Neural progenitor cell (in vitro differentiated cells): ENCODE measurements around the gene NPHP4. TPM values are rescaled to one million over a fixed set of nuclear protein-coding genes. Genes with fewer than 3 reads are reported as not detected.

Source experiments
- DNase-seq: peaks from one replicate; pipeline ENCODE4 v3.0.0-alpha.2; 2016; ENCODE audit warnings: low spot score
- H2AFZ ChIP-seq: fragments of 200-600 bp; sonication (generic); replicated peaks from 2 replicates; pipeline ENCODE4 v1.6.1; 2016; ENCODE audit warnings: antibody characterized with exemption
- H3F3A ChIP-seq: fragments of 200-600 bp; sonication (generic); 2 replicates; pipeline ENCODE4 v1.6.1; 2016; ENCODE audit warnings: antibody characterized with exemption, low read depth
- H3K27ac ChIP-seq: fragments of 200-600 bp; sonication (generic); 2 replicates; pipeline ENCODE4 v1.5.1; 2016; ENCODE audit warnings: mild to moderate bottlenecking
- H3K27me3 ChIP-seq: fragments of 200-600 bp; sonication (generic); 2 replicates; pipeline ENCODE4 v1.6.1; 2016; ENCODE audit warnings: mild to moderate bottlenecking, moderate library complexity
- H3K36me3 ChIP-seq: fragments of 200-600 bp; sonication (generic); 2 replicates; pipeline ENCODE4 v1.5.1; 2016
- H3K4me1 ChIP-seq: fragments of 200-600 bp; sonication (generic); 2 replicates; pipeline ENCODE4 v1.6.1; 2016; ENCODE audit warnings: mixed run types
- H3K4me2 ChIP-seq: fragments of 200-600 bp; sonication (generic); 2 replicates; pipeline ENCODE4 v1.6.1; 2016
- H3K4me3 ChIP-seq: fragments of 200-600 bp; sonication (generic); 2 replicates; pipeline ENCODE4 v1.5.1; 2016
- H3K79me2 ChIP-seq: fragments of 200-600 bp; sonication (generic); 2 replicates; pipeline ENCODE4 v1.6.1; 2016; ENCODE audit warnings: low read depth
- H3K9ac ChIP-seq: fragments of 200-600 bp; sonication (generic); 2 replicates; pipeline ENCODE4 v1.6.1; 2016
- H3K9me3 ChIP-seq: fragments of 200-600 bp; sonication (generic); 2 replicates; pipeline ENCODE4 v1.5.1; 2016; ENCODE audit warnings: low read depth
- H4K20me1 ChIP-seq: fragments of 200-600 bp; sonication (generic); 2 replicates; pipeline ENCODE4 v1.6.1; 2016; ENCODE audit warnings: low read depth
- H3K27ac Mint-ChIP-seq: 3 replicates; pipeline ENCODE4 v1.8.0; 2021; ENCODE audit warnings: mixed read lengths
- H3K27me3 Mint-ChIP-seq: 2 replicates; pipeline ENCODE4 v1.8.0; 2022; ENCODE audit warnings: low read depth, mild to moderate bottlenecking, inconsistent platforms, moderate library complexity, mixed read lengths; ENCODE audit not compliant: insufficient read depth
- H3K36me3 Mint-ChIP-seq: 3 replicates; pipeline ENCODE4 v1.8.0; 2021; ENCODE audit warnings: mixed read lengths
- H3K4me1 Mint-ChIP-seq: 3 replicates; pipeline ENCODE4 v1.8.0; 2021; ENCODE audit warnings: mixed read lengths
- H3K4me3 Mint-ChIP-seq: 3 replicates; pipeline ENCODE4 v1.8.0; 2021; ENCODE audit warnings: mild to moderate bottlenecking, moderate library complexity, mixed read lengths
- H3K9me3 Mint-ChIP-seq: 3 replicates; pipeline ENCODE4 v1.8.0; 2020; ENCODE audit warnings: mixed read lengths
- CTCF ChIP-seq: fragments of 200-600 bp; sonication (generic); IDR thresholded peaks from 2 replicates; pipeline ENCODE4 v1.5.1; 2017; ENCODE audit warnings: antibody characterized with exemption, mild to moderate bottlenecking
- EZH2 ChIP-seq: fragments of 200-600 bp; sonication (generic); IDR thresholded peaks from 2 replicates; pipeline ENCODE4 v1.6.1; 2017; ENCODE audit warnings: antibody characterized with exemption, mild to moderate bottlenecking, moderate library complexity
- EZH2phosphoT487 ChIP-seq: fragments of 200-600 bp; sonication (generic); IDR thresholded peaks from 2 replicates; pipeline ENCODE4 v1.6.1; 2017; ENCODE audit warnings: antibody characterized with exemption
- total RNA-seq: library from RNA; depleted of rRNA; stranded (reverse); fragments of >200 nt; gene quantifications from 2 replicates; pipeline ENCODE4 v1.2.3, GENCODE V29; 2015; ENCODE audit warnings: low replicate concordance

The NPHP4 gene
- total RNA-seq, 1 donor from 2014 or later = 8.9 TPM

- H3K4me3 ChIP-seq = no peak overlapping the region
- H3K4me2 ChIP-seq = no peak overlapping the region
- H3K4me3 Mint-ChIP-seq = no peak overlapping the region
- no peaks in the 10 kb centered on the region for H3K4me1 ChIP-seq
- no peaks in the 10 kb centered on the region for H3K79me2 ChIP-seq
- H3K36me3 Mint-ChIP-seq = peaks cover 21% of the 10 kb centered on the region
- H4K20me1 ChIP-seq = peaks cover 6% of the 10 kb centered on the region
- H3K36me3 ChIP-seq = no peaks in the 10 kb centered on the region
- no peak overlapping the region for H3K9ac ChIP-seq
- no peak overlapping the region for H2AFZ ChIP-seq
- peaks cover 3% of the 10 kb centered on the region for H3K9me3 Mint-ChIP-seq
- DNase-seq = no peak
- no peak overlapping the region for H3K27ac Mint-ChIP-seq
- H3K27me3 Mint-ChIP-seq = peaks cover 6% of the 10 kb centered on the region
- no peak overlapping the region for H3K27ac ChIP-seq
- H3K9me3 ChIP-seq = no peaks in the 10 kb centered on the region
- TF ChIP-seq EZH2 (no peak), CTCF (no peak), EZH2phosphoT487 (no peak)
- H3F3A ChIP-seq = no peaks in the 10 kb centered on the region
- no peaks in the 10 kb centered on the region for H3K27me3 ChIP-seq
- H3K4me1 Mint-ChIP-seq = peaks cover 6% of the 10 kb centered on the region
Measured at GRCh38 chr1:5974631-5975030, 17.6 kb downstream of the NPHP4 start.

DNA sequence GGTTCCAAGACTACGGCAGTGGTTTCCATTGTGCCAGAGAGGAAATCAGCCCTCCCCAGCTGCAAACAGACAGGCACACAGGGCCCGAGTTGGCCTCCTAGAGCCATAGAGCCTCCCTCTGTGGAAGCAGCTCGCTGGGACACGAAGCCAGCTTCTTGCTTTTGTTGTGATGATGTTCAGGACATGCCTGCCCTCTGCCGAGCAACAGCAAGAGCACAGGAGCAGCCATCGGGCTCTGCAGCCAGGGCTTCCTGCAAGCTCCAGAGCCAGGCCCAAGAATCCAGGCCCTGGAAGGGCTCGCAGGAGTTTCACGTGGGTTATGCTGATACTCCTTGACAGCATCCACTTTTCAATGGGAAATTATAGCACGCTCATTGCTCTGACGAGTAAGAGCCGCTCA, 18.5 kb downstream of the NPHP4 start:
- peaks cover 6% of the 10 kb centered on the region for H3K4me1 Mint-ChIP-seq
- no peaks in the 10 kb centered on the region for H3K4me1 ChIP-seq

GRCh38 chr1:5972198-5972520, 20.1 kb downstream of the NPHP4 start:
- no peak overlapping the region for H3K4me3 ChIP-seq
- Mint-ChIP-seq H3K27ac (no peak overlapping the region), H3K4me1 (peaks cover 6% of the 10 kb centered on the region), H3K27me3 (peaks cover 7% of the 10 kb centered on the region), H3K36me3 (peaks cover 16% of the 10 kb centered on the region), H3K9me3 (no peaks in the 10 kb centered on the region), H3K4me3 (no peak overlapping the region)
- TF ChIP-seq EZH2 (no peak), EZH2phosphoT487 (no peak), CTCF (no peak)
- H2AFZ ChIP-seq = no peak overlapping the region
- no peaks in the 10 kb centered on the region for H3K79me2 ChIP-seq
- no peaks in the 10 kb centered on the region for H3K27me3 ChIP-seq
- H3K4me2 ChIP-seq = no peak overlapping the region
- DNase-seq = no peak
- H4K20me1 ChIP-seq = peaks cover 6% of the 10 kb centered on the region
- H3F3A ChIP-seq = no peaks in the 10 kb centered on the region
- H3K27ac ChIP-seq = no peak overlapping the region
- no peaks in the 10 kb centered on the region for H3K9me3 ChIP-seq
- no peaks in the 10 kb centered on the region for H3K36me3 ChIP-seq
- H3K9ac ChIP-seq = peak overlapping the region; percentile 10
- H3K4me1 ChIP-seq = no peaks in the 10 kb centered on the region

More for the DNA sequence above, 18.5 kb downstream of the NPHP4 start:
- H3K9me3 ChIP-seq = no peaks in the 10 kb centered on the region
- no peak overlapping the region for H2AFZ ChIP-seq
- peaks cover 6% of the 10 kb centered on the region for H4K20me1 ChIP-seq
- H3K9me3 Mint-ChIP-seq = peaks cover 3% of the 10 kb centered on the region
- H3K27me3 ChIP-seq = no peaks in the 10 kb centered on the region
- peaks cover 8% of the 10 kb centered on the region for H3K27me3 Mint-ChIP-seq
- no peak overlapping the region for H3K9ac ChIP-seq
- H3K27ac Mint-ChIP-seq = no peak overlapping the region
- no peak overlapping the region for H3K27ac ChIP-seq
- no peaks in the 10 kb centered on the region for H3K79me2 ChIP-seq
- no peaks in the 10 kb centered on the region for H3F3A ChIP-seq
- H3K4me2 ChIP-seq = no peak overlapping the region
- no peak overlapping the region for H3K4me3 Mint-ChIP-seq
- H3K36me3 Mint-ChIP-seq = peaks cover 21% of the 10 kb centered on the region
- peak; percentile 41 for DNase-seq
- no peaks in the 10 kb centered on the region for H3K36me3 ChIP-seq
- no peak overlapping the region for H3K4me3 ChIP-seq
- TF ChIP-seq CTCF (no peak), EZH2 (no peak), EZH2phosphoT487 (no peak)
